GM20000 (cell line): Measurements from ENCODE around the gene ZSCAN5A.
"Not testable (repeated sequence)": the region's sequence is repeated elsewhere in the genome, so short reads cannot be mapped to it uniquely, and the experiment has no call there.

Experiments used
- DNase-seq: peaks from one replicate; pipeline ENCODE4 v3.0.0; 2012; ENCODE audit warnings: low spot score
- CTCF ChIP-seq: IDR thresholded peaks from 2 replicates; pipeline ENCODE4 v1.5.1; 2012; ENCODE audit warnings: mild to moderate bottlenecking, control low read depth; ENCODE audit errors: extremely low read depth, missing control alignments

ZSCAN5A gene

DNA sequence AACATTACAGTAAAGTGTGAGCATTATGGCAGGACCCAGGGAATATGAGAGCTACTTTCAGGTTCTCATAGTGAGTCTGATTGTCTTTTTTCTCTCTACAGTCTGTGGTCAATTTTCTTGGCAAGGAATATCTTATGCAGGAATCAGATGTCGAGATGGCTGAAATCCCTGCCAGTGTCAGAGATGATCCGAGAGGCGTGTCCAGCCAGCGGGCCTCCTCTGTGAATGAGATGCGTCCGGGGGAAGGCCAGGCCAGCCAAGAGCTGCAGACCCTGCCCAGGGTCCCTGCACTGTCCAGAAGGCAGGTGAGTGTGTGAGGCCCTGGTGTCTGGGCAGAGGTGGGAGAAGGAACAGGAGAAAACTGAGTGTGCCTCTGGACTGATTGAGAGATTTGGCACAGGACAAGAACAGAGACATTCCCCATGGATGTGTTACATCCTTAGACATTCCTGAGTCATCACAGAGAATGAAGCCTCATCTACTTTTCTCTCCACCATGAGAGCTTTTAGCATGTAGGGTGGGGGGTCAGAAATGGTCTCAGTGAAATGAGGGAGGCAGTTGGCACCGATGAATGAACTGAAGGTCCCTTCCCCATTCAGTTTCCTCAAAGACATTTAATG is 69.4 kb downstream of the ZSCAN5A start:
- DNase-seq = no peak
- no peak for TF ChIP-seq CTCF

GRCh38 chr19:56223481-56223880 is 91.2 kb downstream of the ZSCAN5A start:
- no peak for TF ChIP-seq CTCF
- no peak for DNase-seq

DNA sequence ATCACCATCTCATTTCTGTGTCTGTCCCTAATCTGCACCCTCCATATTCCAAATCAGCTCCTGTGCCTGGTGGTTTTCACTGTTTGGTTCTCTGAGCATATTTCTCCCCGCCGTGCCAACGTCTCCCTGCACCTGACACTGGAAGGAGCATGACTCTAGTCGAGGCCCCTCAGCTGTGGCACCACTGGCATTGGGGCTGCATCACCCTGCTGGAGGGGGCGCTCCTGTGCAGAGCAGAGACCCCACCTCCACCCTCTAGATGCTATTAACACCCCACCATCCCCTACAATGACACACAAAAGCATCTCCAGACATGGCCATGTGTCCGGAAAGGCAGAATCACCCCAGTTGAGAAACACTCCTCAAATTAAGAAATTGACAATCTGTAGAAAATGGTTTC is 91.7 kb downstream of the ZSCAN5A start:
- no peak for TF ChIP-seq CTCF
- DNase-seq = no peak

DNA sequence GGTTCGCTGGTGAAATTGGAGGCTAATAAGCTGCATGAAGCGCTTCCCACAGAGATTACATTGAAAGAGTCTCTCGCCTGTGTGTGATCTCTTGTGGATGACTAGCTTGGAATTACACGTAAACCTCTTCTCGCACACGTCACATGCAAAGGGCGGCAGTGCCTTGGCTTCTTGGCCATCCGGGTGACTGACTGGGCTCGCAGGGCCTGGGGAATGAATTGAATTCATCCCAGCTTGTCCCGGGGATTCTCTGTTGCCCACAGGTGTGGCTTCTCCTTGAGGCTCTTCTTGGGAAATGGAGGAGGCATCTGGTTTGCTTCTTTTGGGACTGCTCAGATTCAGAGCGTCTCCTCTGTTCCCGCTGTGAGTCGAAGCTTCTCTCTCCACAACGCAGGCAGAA is 92.8 kb downstream of the ZSCAN5A start:
- no peak for DNase-seq
- no peak for TF ChIP-seq CTCF

- not testable (repeated sequence) for DNase-seq
Observed at GRCh38 chr19:56221442-56221841, 93.2 kb downstream of the ZSCAN5A start.

- no peak for TF ChIP-seq CTCF
- DNase-seq = no peak
Observed at GRCh38 chr19:56218961-56219360, 95.7 kb downstream of the ZSCAN5A start.

DNA sequence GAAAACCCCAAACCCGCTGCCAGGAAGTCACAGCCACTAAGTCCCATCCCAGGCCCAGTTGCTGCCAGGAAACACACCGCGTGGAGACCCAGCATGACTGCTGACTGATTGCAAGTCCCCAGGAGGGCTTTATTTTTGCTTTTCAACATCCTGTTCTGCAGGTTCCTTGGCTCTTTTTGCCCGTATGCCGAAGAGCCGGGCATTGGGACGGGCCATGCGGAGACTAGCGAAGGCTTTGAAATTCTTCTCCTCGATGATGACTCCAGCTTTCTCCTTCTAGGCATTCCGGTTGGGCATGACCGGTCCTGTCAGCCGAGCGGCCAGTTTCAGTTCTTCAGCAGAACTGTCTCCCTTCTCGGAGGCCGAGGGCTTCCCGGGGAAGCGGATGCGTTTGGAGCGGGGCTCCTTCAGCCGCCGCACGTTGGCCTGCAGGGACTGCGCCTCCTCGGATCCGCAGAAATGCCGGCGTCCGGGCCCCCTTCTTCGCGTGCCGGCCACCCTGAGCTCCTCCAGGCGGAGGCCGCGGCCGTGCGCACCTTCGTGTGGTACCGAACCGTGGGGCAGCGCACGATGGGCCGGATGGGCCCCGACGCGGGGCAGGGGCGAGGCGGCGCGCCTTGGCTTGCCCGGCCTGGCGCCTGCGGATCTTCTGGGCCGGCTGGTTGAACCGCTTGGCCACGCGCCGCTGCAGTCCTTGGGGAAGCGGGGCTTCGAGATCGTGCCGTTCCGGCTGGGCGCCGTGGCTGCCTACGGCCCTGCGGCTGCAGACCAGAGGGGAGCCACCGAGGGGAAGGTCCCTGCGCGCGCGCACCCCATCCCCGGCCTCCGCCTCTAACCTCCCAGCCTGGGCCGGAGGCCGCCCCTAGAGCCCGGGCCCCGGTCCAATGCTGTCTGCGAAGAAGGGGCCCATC is 97.3 kb downstream of the ZSCAN5A start:
- TF ChIP-seq CTCF = no peak
- DNase-seq = peak; percentile 52

GRCh38 chr19:56211718-56212117 is 102.9 kb downstream of the ZSCAN5A start:
- no peak for TF ChIP-seq CTCF
- no peak for DNase-seq

DNA sequence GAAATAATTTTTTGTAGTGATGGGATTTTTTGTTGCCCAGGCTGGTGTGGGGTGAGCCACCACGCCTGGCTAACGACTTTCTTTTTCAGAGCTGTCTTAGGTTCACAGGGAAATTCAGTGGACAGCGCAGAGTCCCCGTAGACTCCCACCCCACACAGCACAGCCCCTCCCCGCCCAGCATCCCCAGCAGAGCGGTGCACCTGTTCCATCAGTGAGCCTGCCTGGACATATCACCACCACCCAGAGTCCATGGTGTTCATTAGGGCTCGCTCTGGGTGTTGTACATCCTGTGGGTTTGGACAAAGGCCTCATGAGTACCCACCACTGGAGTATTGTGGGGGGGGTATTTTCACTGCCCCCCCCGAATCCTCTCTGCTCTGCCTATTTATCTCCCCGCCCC is 104.6 kb downstream of the ZSCAN5A start:
- not testable (repeated sequence) for DNase-seq
